ENCODE results near the gene DCP2.

The DCP2 gene

DNA sequence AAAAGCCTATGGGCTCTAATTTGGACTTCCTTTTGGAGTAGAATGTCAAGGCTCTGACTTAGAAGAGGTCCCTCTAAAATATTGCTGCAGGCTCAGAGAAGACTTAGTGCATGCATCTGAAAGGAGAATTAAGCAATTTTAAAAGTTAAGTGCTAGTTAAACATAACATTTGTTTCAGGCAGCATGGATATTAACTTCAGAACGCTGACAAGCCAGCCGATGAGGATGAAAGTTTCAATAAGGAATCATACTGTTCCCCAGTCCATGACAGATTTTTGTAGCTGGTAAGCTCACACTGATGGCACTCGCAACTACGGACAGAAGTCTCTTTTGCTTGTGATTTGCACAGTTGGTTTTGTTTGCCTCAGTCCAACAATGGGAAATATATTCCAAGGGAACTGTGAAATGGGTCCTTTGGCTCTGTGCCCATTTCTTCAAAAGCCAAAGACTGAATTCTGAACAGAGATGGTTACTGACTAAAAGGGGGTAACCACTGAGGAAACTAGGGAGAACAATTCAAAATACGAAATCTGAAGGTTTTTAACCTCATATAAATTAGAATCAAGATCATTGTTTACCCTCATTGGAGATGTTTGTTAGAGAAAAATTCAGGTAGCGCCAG lies 47.6 kb downstream of the DCP2 start:
- DNase-seq: no peak

- no peak for DNase-seq
These were observed 49.0 kb downstream of the DCP2 start for GRCh38 chr5:113025596-113025995.

DNA sequence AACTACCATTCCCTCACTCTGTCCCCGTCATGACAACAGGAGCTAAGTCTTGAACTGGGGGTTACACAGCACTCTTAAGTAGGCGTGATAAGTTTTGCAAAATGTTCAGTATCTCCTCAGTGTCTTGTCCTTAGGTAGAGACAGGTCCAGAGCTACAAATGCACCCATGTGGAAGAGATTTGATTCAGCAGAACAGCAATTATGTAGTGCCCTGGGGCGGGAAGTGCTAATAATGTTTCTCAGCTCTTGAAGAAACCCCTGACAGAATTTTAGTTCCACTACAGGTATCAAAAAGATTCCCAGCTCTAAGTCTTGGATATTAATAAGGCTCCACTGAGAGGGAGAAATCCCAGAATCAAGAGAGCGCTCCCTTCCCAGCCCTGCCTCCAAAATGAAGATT lies 49.6 kb downstream of the DCP2 start:
- no peak for DNase-seq

DNA sequence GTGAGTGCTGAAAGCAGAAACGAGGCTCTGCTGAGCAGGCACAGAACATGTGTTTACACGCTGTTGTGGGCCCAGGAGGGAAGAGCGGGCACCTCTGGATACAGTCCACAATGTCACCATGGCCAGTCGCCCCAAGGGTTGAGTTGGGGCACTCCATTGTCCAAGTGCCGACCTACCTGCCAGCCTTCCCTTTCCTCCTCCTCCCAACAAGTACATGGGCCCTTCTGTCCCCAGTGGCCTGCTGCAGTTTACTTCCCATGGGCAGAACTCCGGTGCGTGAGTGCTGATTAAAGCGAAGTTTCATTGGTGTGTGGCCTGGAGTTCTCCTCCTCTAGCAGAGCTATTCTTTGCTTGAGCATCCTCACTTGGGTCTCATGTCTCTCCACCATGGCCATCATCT lies 50.4 kb downstream of the DCP2 start:
- DNase-seq: no peak

DNA sequence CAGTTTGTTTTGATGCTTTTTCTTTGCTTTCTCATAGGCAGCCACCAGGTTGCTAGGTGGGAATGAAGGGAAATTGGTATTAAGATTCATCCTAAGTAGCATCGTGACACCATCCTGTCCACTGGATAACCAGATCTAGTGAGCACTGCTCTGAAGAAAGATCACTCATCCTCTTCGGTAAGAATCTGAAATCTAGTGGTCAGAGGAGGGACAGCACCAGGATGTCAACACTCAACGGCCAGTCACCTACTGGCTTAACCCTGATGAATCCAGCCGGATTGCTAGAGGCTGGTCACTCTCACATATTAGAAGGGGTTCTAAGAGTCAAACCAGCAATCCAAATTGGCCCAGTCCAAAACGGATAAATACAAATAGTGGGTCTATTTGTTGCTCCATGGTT lies 50.8 kb downstream of the DCP2 start:
- no peak for DNase-seq

- DNase-seq: no peak
These were observed 53.0 kb downstream of the DCP2 start for GRCh38 chr5:113029614-113030013.

DNA sequence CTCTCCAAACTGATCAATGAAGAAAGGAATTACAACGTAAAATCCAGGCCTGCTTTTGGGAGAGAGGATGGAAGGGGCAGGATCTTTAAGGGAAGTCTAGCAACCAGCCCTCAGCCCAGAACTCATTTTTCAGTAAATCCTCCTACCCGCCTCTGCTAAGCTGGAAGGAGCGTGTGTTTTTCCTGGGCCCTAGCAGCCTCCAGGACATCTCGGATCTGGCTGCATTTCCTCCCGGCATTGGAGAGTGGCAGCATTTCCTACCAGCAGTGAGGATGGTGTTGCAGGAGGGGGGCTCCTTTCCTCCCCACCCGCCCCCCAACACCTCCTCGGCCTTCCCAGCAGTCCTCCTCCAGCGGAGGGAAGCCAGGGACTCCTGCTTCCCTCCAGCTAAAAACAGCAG lies 54.5 kb downstream of the DCP2 start:
- no peak for DNase-seq

DNA sequence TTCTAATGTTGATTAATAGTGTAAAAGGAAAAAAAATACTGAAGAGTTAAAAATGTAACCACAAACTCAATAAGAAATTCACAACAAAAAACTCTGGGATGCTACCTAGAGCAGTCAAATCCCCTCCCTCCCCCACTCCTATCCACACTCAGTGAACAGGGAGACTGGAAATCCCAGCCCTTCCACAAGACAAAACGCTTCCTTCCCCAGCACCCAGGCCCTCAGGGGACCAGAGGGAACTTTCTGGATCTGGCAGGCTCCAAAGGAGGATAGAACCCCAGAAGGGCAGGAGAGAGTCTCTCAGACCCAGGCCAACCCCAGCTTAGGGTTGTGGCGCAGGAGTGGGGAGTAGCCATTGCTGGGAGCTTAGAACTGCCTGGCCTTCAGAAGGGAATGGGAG lies 55.0 kb downstream of the DCP2 start:
- DNase-seq: no peak

GRCh38 chr5:113034182-113034773 lies 57.7 kb downstream of the DCP2 start:
- no peak for DNase-seq

GRCh38 chr5:113035096-113035495 lies 58.5 kb downstream of the DCP2 start:
- DNase-seq: no peak

DNA sequence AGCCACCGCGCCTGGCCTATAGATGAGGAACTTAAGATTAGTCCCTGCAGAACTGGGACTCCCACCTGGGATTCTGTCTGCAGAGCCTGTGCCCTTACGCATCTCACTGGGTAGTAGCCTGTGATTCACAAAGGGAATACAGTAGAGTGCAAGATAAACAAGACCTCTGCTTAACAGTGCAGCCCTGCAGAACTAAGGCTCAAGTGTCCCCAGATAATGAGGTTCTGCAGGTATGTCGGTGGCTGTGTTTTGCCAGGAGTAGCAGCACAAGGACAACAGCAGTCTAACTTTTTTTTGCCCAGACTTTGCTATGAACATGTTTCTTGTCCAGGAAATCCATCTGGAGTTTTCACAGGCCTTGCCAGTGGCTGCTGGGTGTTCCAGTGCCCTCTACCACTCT lies 59.7 kb downstream of the DCP2 start:
- no peak for DNase-seq

GRCh38 chr5:113036826-113037225 lies 60.2 kb downstream of the DCP2 start:
- DNase-seq: no peak

GRCh38 chr5:113038136-113038535 lies 61.5 kb downstream of the DCP2 start:
- no peak for DNase-seq

DNA sequence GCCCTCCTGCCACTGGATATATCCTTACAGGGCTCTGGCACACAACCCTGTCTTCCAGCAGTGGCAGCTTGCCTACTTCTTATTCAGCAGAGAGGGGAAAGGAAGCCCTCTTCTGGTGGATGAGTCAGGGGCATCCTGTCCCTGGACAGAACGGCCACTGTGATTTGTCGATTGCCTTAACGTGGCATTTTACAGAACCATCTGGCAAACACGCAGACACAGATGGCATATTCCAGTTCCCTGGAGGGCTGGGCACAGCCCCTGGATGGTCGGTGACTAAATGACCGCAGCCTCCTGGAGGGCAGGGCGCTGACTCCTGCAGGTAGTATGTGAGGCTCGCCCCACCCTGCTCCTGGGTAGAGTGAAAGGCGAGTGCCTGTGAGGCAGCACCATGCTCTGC lies 62.1 kb downstream of the DCP2 start:
- DNase-seq: no peak

DNA sequence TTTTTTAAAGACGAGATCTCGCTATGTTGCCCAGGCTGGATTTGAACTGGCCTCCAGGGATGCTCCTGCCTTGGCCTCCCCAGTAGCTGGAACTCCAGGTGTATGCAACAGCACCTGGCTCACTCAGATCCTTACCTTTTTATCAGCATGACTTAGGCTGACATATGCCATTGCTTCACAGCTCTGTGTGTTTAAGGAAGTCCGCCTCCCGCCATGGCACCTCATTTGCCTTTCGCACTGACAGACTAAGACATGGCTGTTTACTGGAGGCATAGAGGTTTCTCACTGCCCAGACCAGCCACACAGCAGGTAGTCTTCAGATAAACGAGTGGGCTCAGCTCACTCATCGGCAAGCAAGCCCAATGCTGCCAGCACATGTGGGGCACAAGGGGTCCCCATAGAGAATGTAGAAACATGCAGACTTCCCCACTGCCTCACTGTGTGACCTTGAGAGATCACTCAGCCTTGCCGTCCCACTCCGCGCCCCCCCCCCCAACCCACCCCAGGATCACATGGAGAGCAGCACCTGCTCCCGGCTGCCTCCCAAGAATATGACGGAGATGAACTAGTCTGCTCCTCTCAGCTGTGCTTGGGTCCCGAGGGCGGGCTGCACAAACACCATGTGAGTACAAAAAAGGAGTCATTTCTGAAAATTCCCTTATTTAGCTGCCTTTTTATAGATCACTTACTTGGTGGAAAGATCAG lies 62.8 kb downstream of the DCP2 start:
- DNase-seq: no peak

DNA sequence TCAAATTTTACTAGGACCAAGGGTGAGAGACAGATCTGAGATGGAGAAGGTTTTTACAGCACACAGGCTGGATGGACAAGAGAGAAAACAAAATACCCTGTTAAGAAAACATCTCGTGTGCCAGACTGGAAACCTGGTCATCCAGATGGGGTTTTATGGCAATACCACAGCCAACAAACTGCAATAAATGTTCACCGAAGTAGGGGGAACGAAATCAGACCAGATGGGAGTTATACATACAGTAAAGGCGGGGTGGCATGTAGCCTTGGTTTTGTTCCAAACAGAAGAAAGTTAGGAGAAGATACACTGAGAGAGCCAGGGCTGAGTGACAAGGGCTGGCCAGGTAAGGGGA lies 63.3 kb downstream of the DCP2 start:
- DNase-seq: no peak

- no peak for DNase-seq
These were observed 64.2 kb downstream of the DCP2 start for GRCh38 chr5:113040672-113041260.

DNA sequence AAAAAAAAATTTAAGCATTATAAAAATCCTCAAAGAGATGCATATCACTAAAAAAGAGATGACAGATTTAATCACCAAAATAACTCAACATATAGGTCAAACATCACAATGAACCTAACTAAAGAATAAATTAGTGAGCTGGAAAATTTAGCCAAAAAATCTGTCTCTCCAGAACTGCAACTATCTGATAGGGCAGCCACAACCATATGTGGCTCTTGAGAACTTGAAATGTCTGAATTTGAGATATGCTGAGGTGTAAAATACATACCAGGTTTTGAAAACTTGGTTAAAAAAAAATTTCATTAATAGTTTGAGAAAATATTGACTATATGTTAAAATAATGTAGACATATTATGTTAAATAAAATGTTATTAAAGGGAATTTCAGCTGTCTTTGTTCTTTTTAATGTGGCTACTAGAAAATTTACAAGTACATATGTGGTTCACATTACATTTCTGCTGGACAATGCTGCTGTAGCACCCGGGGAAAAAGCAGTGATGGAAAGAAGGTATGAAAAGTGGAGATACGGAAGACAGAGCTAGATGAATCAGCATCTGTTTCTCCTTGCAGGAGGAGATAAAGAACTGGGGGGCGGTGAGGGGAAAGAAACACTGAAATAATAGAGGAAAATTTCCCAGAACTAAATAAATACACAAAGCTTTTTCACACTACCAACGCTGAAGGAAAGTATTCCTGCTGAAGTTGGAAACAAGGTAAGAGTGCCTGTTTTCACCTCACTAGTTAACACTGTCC lies 66.1 kb downstream of the DCP2 start:
- DNase-seq: no peak

GRCh38 chr5:113043491-113043931 lies 66.9 kb downstream of the DCP2 start:
- DNase-seq: no peak

GRCh38 chr5:113044776-113045465 lies 68.3 kb downstream of the DCP2 start:
- DNase-seq: no peak

- no peak for DNase-seq
These were observed 70.6 kb downstream of the DCP2 start for GRCh38 chr5:113047234-113047633.

- no peak for DNase-seq
These were observed 71.4 kb downstream of the DCP2 start for GRCh38 chr5:113047733-113048652.

All from activated CD4-positive, alpha-beta T cell treated with anti-CD3 and anti-CD28 coated beads, Interleukin-2, amount 50 U/mL, for 1 hour (primary cell).